Measurements from ENCODE around the gene OR2T11.
"Not testable (repeated sequence)": the region's sequence is repeated elsewhere in the genome, so short reads cannot be mapped to it uniquely, and the experiment has no call there.

The OR2T11 gene

GRCh38 chr1:248636612-248637011 lies 1.7 kb upstream of the OR2T11 start:
- H3K4me3 ChIP-seq; DNase-seq (ENCODE audit: low read depth, low spot score); H3K9me3 ChIP-seq (ENCODE audit: low read depth, low read length); H3K36me3 ChIP-seq (ENCODE audit: insufficient read depth, low read length); H3K27ac ChIP-seq; H3K9ac ChIP-seq (ENCODE audit: insufficient read length): not testable (repeated sequence)

- Histone ChIP-seq H3K36me3 (ENCODE audit: insufficient read depth, low read length) (no peaks in the 10 kb centered on the region), H3K4me3 (no peak overlapping the region), H3K9ac (ENCODE audit: insufficient read length) (no peak overlapping the region), H3K9me3 (ENCODE audit: low read depth, low read length) (no peaks in the 10 kb centered on the region), H3K27ac (no peak overlapping the region)
- DNase-seq (ENCODE audit: low read depth, low spot score): no peak
- no peak for TF ChIP-seq FOXP2 (optimal IDR thresholded peaks at IDR 0.05; ENCODE audit: control extremely low read depth, extremely low read length, insufficient read depth)
- no peak for TF ChIP-seq EZH2 (IDR thresholded peaks at IDR 0.05)
- TF ChIP-seq POLR2AphosphoS5 (IDR thresholded peaks at IDR 0.05; ENCODE audit: borderline replicate concordance, low read depth, low read length): no peak
These were observed 3.4 kb downstream of the OR2T11 start for GRCh38 chr1:248631354-248632008.

DNA sequence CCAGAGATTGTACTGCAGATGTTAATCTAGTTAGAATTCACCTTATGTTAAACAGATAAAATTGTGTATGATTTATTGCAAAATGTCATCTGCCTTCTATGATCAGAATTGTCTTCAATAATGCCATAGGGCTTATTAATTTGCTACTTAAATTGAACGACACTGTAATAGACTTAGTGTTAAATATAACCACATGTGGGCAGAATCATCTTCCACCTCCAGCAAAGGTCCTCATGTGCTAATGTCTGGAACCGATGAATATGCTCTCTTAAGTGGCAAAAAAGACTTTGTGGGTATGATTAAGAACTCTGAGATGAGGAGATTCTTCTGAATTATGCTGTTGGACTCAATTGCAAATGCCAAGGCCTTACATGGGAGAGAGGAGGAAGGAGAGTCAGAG lies 4.3 kb downstream of the OR2T11 start:
- no peak for TF ChIP-seq POLR2AphosphoS5 (IDR thresholded peaks at IDR 0.05; ENCODE audit: borderline replicate concordance, low read depth, low read length)
- TF ChIP-seq EZH2 (IDR thresholded peaks at IDR 0.05): no peak
- no peak for TF ChIP-seq FOXP2 (optimal IDR thresholded peaks at IDR 0.05; ENCODE audit: control extremely low read depth, extremely low read length, insufficient read depth)
- no peaks in the 10 kb centered on the region for H3K9me3 ChIP-seq (ENCODE audit: low read depth, low read length)
- no peak overlapping the region for H3K9ac ChIP-seq (ENCODE audit: insufficient read length)

GRCh38 chr1:248627971-248628844 lies 6.7 kb downstream of the OR2T11 start:
- H3K27ac ChIP-seq: no peak overlapping the region
- TF ChIP-seq EZH2 (IDR thresholded peaks at IDR 0.05) (no peak), FOXP2 (optimal IDR thresholded peaks at IDR 0.05; ENCODE audit: control extremely low read depth, extremely low read length, insufficient read depth) (no peak), POLR2AphosphoS5 (IDR thresholded peaks at IDR 0.05; ENCODE audit: borderline replicate concordance, low read depth, low read length) (no peak)
- no peaks in the 10 kb centered on the region for H3K9me3 ChIP-seq (ENCODE audit: low read depth, low read length)
- H3K36me3 ChIP-seq (ENCODE audit: insufficient read depth, low read length): no peaks in the 10 kb centered on the region
- DNase-seq (ENCODE audit: low read depth, low spot score): no peak
- H3K4me3 ChIP-seq: no peak overlapping the region
- H3K9ac ChIP-seq (ENCODE audit: insufficient read length): no peak overlapping the region

More for the DNA sequence above, 4.3 kb downstream of the OR2T11 start:
- no peak overlapping the region for H3K4me3 ChIP-seq
- H3K27ac ChIP-seq: no peak overlapping the region
- no peak for DNase-seq (ENCODE audit: low read depth, low spot score)
- no peaks in the 10 kb centered on the region for H3K36me3 ChIP-seq (ENCODE audit: insufficient read depth, low read length)

GRCh38 chr1:248625971-248626370 lies 8.9 kb downstream of the OR2T11 start:
- Histone ChIP-seq H3K9ac (ENCODE audit: insufficient read length) (no peak overlapping the region), H3K4me3 (no peak overlapping the region), H3K9me3 (ENCODE audit: low read depth, low read length) (no peaks in the 10 kb centered on the region), H3K36me3 (ENCODE audit: insufficient read depth, low read length) (no peaks in the 10 kb centered on the region), H3K27ac (no peak overlapping the region)
- DNase-seq (ENCODE audit: low read depth, low spot score): no peak
- TF ChIP-seq EZH2 (IDR thresholded peaks at IDR 0.05) (no peak), POLR2AphosphoS5 (IDR thresholded peaks at IDR 0.05; ENCODE audit: borderline replicate concordance, low read depth, low read length) (no peak), FOXP2 (optimal IDR thresholded peaks at IDR 0.05; ENCODE audit: control extremely low read depth, extremely low read length, insufficient read depth) (no peak)

DNA sequence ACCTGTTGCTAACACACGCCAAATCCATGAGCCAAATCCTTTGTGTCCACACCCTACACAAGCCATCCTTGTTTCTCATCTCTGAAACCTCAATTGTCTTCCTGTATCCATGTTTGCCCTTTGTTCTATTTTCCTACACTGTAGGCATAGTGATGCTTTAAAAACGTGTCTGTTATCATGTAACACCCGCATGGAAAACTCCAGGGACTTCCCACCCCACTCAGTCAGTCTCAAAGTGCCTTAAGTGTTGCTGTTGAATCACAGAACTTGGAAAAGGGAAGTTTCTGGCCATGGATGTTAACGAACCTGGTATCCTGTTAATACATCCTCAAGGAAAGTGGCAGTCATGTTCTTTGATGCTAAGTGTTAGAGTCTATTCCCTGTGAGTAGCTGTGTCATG lies 9.7 kb downstream of the OR2T11 start:
- Histone ChIP-seq H3K9ac (ENCODE audit: insufficient read length) (no peak overlapping the region), H3K27ac (no peak overlapping the region), H3K4me3 (no peak overlapping the region), H3K9me3 (ENCODE audit: low read depth, low read length) (no peaks in the 10 kb centered on the region), H3K36me3 (ENCODE audit: insufficient read depth, low read length) (no peaks in the 10 kb centered on the region)
- DNase-seq (ENCODE audit: low read depth, low spot score): no peak
- TF ChIP-seq POLR2AphosphoS5 (IDR thresholded peaks at IDR 0.05; ENCODE audit: borderline replicate concordance, low read depth, low read length) (no peak), FOXP2 (optimal IDR thresholded peaks at IDR 0.05; ENCODE audit: control extremely low read depth, extremely low read length, insufficient read depth) (no peak), EZH2 (IDR thresholded peaks at IDR 0.05) (no peak)

GRCh38 chr1:248622570-248623001 lies 12.3 kb downstream of the OR2T11 start:
- DNase-seq (ENCODE audit: low read depth, low spot score): no peak
- H3K9me3 ChIP-seq (ENCODE audit: low read depth, low read length): no peaks in the 10 kb centered on the region
- no peak for TF ChIP-seq POLR2AphosphoS5 (IDR thresholded peaks at IDR 0.05; ENCODE audit: borderline replicate concordance, low read depth, low read length)
- TF ChIP-seq FOXP2 (optimal IDR thresholded peaks at IDR 0.05; ENCODE audit: control extremely low read depth, extremely low read length, insufficient read depth): no peak
- no peak for TF ChIP-seq EZH2 (IDR thresholded peaks at IDR 0.05)
- no peak overlapping the region for H3K27ac ChIP-seq
- no peak overlapping the region for H3K9ac ChIP-seq (ENCODE audit: insufficient read length)
- no peaks in the 10 kb centered on the region for H3K36me3 ChIP-seq (ENCODE audit: insufficient read depth, low read length)
- H3K4me3 ChIP-seq: no peak overlapping the region

GRCh38 chr1:248621770-248622169 lies 13.1 kb downstream of the OR2T11 start:
- Histone ChIP-seq H3K9ac (ENCODE audit: insufficient read length) (peak overlapping the region; percentile 19), H3K36me3 (ENCODE audit: insufficient read depth, low read length) (no peaks in the 10 kb centered on the region), H3K4me3 (peak overlapping the region; percentile 33), H3K27ac (no peak overlapping the region; the same call in 1 of the 2 replicates), H3K9me3 (ENCODE audit: low read depth, low read length) (no peaks in the 10 kb centered on the region)
- DNase-seq (ENCODE audit: low read depth, low spot score): no peak
- TF ChIP-seq EZH2 (IDR thresholded peaks at IDR 0.05) (no peak), FOXP2 (optimal IDR thresholded peaks at IDR 0.05; ENCODE audit: control extremely low read depth, extremely low read length, insufficient read depth) (no peak), POLR2AphosphoS5 (IDR thresholded peaks at IDR 0.05; ENCODE audit: borderline replicate concordance, low read depth, low read length) (no peak)
